ENCODE data around the gene CDC42SE2. TPM values are rescaled to one million over a fixed set of nuclear protein-coding genes. Genes with fewer than 3 reads are reported as not detected.

The CDC42SE2 gene
- total RNA-seq, 1 experiment from 2014 or later: 22.5 TPM

GRCh38 chr5:131386124-131386523 lies 122.3 kb downstream of the CDC42SE2 start (continued):
- TF ChIP-seq, protein P1, sequence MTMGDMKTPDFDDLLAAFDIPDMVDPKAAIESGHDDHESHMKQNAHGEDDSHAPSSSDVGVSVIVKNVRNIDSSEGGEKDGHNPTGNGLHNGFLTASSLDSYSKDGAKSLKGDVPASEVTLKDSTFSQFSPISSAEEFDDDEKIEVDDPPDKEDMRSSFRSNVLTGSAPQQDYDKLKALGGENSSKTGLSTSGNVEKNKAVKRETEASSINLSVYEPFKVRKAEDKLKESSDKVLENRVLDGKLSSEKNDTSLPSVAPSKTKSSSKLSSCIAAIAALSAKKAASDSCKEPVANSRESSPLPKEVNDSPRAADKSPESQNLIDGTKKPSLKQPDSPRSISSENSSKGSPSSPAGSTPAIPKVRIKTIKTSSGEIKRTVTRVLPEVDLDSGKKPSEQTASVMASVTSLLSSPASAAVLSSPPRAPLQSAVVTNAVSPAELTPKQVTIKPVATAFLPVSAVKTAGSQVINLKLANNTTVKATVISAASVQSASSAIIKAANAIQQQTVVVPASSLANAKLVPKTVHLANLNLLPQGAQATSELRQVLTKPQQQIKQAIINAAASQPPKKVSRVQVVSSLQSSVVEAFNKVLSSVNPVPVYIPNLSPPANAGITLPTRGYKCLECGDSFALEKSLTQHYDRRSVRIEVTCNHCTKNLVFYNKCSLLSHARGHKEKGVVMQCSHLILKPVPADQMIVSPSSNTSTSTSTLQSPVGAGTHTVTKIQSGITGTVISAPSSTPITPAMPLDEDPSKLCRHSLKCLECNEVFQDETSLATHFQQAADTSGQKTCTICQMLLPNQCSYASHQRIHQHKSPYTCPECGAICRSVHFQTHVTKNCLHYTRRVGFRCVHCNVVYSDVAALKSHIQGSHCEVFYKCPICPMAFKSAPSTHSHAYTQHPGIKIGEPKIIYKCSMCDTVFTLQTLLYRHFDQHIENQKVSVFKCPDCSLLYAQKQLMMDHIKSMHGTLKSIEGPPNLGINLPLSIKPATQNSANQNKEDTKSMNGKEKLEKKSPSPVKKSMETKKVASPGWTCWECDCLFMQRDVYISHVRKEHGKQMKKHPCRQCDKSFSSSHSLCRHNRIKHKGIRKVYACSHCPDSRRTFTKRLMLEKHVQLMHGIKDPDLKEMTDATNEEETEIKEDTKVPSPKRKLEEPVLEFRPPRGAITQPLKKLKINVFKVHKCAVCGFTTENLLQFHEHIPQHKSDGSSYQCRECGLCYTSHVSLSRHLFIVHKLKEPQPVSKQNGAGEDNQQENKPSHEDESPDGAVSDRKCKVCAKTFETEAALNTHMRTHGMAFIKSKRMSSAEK (CRISPR knock-in tag; IDR thresholded peaks at IDR 0.05; ENCODE audit: borderline replicate concordance): no peak
- TF ChIP-seq, protein P2, sequence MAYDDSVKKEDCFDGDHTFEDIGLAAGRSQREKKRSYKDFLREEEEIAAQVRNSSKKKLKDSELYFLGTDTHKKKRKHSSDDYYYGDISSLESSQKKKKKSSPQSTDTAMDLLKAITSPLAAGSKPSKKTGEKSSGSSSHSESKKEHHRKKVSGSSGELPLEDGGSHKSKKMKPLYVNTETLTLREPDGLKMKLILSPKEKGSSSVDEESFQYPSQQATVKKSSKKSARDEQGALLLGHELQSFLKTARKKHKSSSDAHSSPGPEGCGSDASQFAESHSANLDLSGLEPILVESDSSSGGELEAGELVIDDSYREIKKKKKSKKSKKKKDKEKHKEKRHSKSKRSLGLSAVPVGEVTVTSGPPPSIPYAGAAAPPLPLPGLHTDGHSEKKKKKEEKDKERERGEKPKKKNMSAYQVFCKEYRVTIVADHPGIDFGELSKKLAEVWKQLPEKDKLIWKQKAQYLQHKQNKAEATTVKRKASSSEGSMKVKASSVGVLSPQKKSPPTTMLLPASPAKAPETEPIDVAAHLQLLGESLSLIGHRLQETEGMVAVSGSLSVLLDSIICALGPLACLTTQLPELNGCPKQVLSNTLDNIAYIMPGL (CRISPR knock-in tag; IDR thresholded peaks at IDR 0.05): no peak
- no peak for TF ChIP-seq ZMAT4 (CRISPR knock-in tag; IDR thresholded peaks at IDR 0.05)

- ATAC-seq: no peak
- Mint-ChIP-seq H3K27me3 (ENCODE audit: low read depth) (no peaks in the 10 kb centered on the region), H3K27ac (0 out of 2 replicates have a peak overlapping the region, but pooled peaks have one; percentile 53), H3K36me3 (peaks cover 8% of the 10 kb centered on the region), H3K4me1 (peaks cover 24% of the 10 kb centered on the region), H3K4me3 (no peak overlapping the region), H3K9me3 (no peaks in the 10 kb centered on the region)
- no peak for DNase-seq (ENCODE audit: low spot score)
- TF ChIP-seq, protein P3, sequence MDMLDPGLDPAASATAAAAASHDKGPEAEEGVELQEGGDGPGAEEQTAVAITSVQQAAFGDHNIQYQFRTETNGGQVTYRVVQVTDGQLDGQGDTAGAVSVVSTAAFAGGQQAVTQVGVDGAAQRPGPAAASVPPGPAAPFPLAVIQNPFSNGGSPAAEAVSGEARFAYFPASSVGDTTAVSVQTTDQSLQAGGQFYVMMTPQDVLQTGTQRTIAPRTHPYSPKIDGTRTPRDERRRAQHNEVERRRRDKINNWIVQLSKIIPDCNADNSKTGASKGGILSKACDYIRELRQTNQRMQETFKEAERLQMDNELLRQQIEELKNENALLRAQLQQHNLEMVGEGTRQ (CRISPR knock-in tag; IDR thresholded peaks at IDR 0.05): no peak
- no peak for TF ChIP-seq ARID4B (CRISPR knock-in tag; IDR thresholded peaks at IDR 0.05; ENCODE audit: borderline replicate concordance)
- TF ChIP-seq NFATC4 (CRISPR knock-in tag; IDR thresholded peaks at IDR 0.05): no peak
- ChIA-PET CTCF (no interaction called here), POLR2A (no interaction called here)
Observed at GRCh38 chr5:131386779-131387178, 122.9 kb downstream of the CDC42SE2 start.

DNA sequence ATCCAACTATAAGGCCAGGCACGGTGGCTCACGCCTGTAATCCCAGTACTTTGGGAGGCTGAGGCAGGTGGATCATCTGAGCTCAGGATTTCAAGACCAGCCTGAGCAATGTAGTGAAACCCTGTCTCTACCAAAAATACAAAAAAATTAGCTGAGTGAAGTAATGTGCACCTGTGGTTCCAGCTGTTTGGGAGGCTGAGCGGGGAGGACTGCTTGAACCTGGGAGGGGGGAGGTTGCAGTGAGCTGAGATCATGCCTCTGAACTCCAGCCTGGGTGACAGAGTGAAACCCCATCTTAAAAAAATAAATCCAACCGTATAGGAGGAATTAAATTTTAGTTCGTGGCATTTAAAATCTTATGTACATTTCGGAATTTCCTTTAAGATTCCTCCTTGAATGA lies 123.4 kb downstream of the CDC42SE2 start:
- Mint-ChIP-seq H3K27ac (no peak overlapping the region), H3K36me3 (peaks cover 13% of the 10 kb centered on the region), H3K4me1 (peaks cover 21% of the 10 kb centered on the region), H3K27me3 (ENCODE audit: low read depth) (no peaks in the 10 kb centered on the region), H3K9me3 (no peaks in the 10 kb centered on the region), H3K4me3 (no peak overlapping the region)
- TF ChIP-seq, protein P4, sequence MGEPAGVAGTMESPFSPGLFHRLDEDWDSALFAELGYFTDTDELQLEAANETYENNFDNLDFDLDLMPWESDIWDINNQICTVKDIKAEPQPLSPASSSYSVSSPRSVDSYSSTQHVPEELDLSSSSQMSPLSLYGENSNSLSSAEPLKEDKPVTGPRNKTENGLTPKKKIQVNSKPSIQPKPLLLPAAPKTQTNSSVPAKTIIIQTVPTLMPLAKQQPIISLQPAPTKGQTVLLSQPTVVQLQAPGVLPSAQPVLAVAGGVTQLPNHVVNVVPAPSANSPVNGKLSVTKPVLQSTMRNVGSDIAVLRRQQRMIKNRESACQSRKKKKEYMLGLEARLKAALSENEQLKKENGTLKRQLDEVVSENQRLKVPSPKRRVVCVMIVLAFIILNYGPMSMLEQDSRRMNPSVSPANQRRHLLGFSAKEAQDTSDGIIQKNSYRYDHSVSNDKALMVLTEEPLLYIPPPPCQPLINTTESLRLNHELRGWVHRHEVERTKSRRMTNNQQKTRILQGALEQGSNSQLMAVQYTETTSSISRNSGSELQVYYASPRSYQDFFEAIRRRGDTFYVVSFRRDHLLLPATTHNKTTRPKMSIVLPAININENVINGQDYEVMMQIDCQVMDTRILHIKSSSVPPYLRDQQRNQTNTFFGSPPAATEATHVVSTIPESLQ (CRISPR knock-in tag; IDR thresholded peaks at IDR 0.05): no peak
- TF ChIP-seq GRHL2 (CRISPR knock-in tag; IDR thresholded peaks at IDR 0.05; ENCODE audit: insufficient replicate concordance, severe bottlenecking) (no peak), ELF4 (CRISPR knock-in tag; IDR thresholded peaks at IDR 0.05; ENCODE audit: low read depth) (no peak), TEAD4 (CRISPR knock-in tag; IDR thresholded peaks at IDR 0.05) (no peak), ZNF317 (CRISPR knock-in tag; IDR thresholded peaks at IDR 0.05; ENCODE audit: borderline replicate concordance, low read depth) (no peak), OVOL2 (CRISPR knock-in tag; IDR thresholded peaks at IDR 0.05; ENCODE audit: borderline replicate concordance) (no peak)
- TF ChIP-seq, protein P3 (CRISPR knock-in tag; IDR thresholded peaks at IDR 0.05): no peak
- DNase-seq (ENCODE audit: low spot score) (no peak), ATAC-seq (no peak)
- CTCF ChIA-PET: interaction anchor here (0.5 kb wide), 1 partner anchor 166 kb away, joined by 3 read pairs; no protein-coding TSS in a partner anchor
- POLR2A ChIA-PET: no interaction called here
